ENCODE results near the gene TMEM121.

The TMEM121 gene

DNA sequence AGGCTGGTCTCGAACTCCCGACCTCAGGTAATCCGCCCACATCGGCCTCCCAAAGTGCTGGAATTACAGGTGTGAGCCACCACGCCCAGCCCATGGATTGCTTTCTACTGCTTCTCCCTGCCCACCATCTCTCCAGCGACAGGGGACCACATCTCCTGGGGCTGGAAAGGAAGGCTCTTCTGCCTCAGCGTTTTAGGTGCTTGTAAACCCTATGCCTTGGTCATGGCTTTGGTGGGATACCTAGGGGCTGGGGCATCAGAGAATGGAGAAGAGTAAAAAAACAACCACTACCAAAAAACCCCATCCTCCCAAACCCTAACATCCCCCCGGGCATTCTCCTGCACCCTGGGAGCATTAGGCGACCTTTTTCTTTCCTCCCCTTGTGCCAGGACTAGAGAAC lies 1.1 kb upstream of the TMEM121 start:
- intact Hi-C loops (cut with DNase I), result no loop called here
- peak in 2 of 10 donors; percentile 47 to 49 for DNase-seq

DNA sequence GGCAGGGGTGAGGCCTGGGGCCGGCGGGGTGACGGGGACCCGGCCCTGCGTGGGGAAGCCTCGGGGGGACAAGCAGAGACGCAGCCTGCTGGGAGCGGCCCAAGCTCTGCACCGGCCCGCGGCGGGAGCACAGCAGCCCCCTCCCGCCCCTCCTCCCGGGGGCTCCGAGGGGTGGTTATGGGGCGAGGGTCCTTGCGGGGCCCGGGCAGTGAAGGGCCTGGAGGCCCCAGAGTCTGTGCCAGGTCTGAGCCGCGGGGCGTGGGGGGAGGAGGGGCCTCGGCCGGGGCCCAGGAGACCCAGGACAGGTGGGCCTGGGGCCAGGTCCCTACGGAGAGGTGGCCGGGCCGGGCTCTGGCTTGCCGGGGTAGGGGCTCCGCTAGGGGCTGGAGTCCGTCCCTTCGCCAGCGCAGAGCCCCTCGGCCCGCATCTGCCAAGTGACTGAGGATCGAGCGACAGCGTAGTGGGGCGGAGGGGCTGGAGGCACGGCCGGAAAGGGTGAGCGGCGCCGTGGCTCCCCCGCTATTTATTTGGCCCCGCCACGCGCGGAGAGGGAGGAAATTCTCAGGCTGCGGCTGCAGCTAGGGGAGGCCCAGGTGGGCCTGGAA lies 495 bp downstream of the TMEM121 start:
- DNase-seq, result peak in 1 of 10 donors; percentile 82
- intact Hi-C loops (cut with DNase I), result no loop called here

DNA sequence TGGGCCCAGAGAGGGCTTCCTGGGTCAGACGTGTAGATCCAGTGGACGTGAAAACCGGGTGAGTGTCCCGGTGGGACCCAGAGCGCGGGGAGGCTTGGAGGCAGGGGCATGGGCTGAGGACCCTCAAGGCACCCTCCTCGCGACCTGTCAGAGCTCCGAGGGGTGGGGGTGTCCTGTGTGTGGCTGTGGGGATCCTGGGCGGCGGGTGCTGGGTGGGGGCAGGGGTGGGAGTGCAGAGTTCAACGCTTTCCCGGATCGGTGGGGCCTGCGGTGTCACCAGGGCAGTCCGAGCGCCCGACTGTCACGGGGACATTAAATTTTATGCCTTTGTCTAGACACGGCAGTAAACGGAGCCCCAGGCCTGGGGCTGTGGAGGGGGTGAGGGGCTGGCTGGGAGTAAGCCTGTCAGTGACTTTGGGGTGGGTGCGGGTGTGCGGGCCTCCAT lies 1.0 kb downstream of the TMEM121 start:
- no peak for DNase-seq
- intact Hi-C loops (cut with DNase I), result no loop called here

DNA sequence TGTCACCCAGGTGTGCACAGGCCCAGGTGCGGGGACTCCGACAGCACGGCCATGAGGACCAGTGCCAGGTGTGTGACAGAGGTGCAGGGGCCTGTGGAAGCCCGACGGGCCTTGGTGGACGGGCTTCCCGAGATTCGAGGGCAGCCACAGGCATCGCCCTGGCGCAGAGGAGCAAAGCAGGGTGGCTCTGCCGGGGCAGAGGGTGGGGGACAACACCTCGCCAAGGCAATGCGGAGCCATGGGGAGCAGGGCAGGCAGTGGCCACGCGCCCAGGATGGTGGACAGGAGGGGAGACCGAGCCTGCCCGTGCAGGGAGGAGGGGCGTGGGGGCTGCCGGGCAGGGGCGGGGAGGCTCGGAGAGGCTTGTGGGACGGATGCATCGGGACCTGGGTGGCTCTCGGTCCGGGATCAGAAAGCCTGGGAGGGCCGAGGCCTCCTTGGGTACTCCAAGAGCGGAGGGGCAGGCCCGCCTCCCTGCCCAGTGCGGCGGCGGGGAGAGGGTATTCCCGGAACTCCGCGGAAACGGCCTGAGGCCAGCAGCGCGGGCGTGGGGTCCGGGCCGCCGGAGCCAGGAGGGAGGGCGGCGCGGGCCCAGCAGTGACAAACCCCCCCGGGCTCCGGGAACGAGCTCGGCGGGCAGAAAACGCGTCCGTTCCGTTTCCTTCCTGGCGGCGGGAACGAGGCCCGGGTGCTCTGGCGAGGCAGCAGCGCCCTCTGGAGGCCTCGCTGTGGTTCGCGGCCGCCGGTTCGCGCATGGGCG lies 1.6 kb downstream of the TMEM121 start:
- intact Hi-C loops (cut with DNase I), result loop anchor here (1.0 kb wide), 3 partner anchors 38 to 158 kb away; no protein-coding TSS in a partner anchor
- DNase-seq, result peak; percentile 69 to 97 (median 82)

DNA sequence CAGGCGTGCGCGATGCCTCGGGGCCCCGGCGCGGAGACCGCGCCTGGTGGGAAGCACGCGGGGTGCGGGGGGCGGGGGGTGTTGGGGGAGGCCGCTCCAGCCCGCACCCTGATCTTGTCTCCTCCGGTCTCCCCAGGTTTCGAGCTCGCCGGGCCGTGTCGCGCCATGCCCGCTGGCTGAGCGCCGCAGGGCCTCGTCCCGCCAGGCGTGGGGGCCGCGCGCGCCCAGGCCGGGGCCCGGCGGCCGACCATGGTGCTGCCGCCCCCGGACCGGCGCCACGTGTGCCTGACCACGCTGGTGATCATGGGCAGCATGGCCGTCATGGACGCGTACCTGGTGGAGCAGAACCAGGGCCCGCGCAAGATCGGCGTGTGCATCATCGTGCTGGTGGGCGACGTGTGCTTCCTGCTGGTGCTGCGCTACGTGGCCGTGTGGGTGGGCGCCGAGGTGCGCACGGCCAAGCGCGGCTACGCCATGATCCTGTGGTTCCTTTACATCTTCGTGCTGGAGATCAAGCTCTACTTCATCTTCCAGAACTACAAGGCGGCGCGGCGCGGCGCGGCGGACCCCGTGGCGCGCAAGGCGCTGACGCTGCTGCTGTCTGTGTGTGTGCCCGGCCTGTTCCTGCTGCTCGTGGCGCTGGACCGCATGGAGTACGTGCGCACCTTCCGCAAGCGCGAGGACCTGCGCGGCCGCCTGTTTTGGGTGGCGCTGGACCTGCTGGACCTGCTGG lies 2.4 kb downstream of the TMEM121 start:
- intact Hi-C loops (cut with DNase I), result loop anchor here (1.0 kb wide), 3 partner anchors 38 to 158 kb away; no protein-coding TSS in a partner anchor
- DNase-seq, result peak in 2 of 10 donors; percentile 67 to 91

DNA sequence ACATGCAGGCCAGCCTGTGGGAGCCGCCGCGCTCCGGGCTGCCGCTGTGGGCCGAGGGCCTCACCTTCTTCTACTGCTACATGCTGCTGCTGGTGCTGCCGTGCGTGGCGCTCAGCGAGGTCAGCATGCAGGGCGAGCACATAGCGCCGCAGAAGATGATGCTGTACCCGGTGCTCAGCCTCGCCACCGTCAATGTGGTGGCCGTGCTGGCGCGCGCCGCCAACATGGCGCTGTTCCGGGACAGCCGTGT lies 2.9 kb downstream of the TMEM121 start:
- no peak for DNase-seq
- intact Hi-C loops (cut with DNase I), result no loop called here

DNA sequence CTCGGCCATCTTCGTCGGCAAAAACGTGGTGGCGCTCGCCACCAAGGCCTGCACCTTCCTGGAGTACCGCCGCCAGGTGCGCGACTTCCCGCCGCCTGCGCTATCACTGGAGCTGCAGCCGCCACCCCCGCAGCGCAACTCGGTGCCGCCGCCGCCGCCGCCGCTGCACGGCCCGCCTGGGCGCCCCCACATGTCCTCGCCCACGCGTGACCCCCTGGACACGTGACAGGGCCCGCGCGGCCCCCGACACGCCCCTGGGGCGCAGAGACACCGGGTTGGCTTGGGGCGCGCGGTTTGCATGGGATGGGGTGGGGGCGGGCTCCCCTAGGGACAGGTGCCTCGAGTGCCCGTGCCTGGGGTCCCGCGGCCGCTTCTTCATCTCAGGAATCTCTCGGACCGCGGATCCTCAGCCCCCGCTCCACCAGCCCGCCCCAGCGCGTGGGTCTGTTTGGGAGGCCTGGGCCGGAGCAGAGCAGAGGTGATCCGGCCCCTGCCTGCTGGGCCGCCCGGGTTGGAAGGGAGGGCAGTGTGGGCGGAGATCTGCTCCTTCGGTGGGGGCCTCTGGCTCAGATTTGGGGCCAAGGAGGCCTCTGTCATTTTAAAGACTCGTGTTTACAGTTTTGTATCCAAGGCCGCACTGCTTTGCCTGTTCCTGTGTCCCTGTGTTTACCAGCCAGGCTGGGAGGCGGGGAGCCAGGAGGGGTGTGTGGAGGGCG lies 3.3 kb downstream of the TMEM121 start:
- intact Hi-C loops (cut with DNase I), result no loop called here
- DNase-seq, result no peak

DNA sequence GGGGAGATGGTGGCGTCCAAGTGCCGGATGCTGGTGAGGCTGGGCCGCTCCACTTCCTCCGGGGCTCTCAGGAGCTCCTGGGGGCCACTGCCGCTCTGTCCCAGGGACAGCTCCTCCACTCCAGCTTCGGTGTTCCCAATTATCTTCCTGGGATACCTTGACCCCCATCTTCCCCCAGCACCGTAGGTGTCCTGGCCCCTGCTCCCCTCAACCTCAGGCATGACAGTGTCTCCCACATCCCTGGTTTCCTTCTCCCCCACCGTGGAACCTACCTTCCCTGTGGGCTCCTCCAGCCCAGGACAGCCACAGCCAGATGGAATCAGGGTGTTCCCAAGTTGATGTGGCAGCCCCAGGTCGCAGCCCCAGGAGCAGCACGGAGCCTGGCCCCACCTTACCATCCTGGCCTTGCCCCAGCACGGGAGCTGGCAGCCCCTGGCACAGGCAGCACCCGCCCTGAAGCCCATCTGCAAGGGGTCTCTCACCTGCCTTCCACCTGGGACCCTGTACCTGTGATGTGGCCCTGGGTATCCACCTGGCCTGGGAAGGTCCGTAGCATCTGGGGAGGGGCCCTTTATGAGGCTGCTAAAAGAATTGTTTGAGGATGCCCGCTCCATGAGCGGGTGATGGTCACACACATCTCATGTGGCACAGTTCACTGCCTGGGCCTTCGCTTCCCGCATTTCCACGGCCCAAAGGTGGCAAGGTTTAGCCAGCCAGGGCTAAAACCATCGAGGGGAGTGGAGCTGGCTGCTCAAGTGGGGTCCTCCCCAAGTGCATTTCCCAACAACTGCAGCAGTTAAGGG lies 4.1 kb downstream of the TMEM121 start:
- no peak for DNase-seq

DNA sequence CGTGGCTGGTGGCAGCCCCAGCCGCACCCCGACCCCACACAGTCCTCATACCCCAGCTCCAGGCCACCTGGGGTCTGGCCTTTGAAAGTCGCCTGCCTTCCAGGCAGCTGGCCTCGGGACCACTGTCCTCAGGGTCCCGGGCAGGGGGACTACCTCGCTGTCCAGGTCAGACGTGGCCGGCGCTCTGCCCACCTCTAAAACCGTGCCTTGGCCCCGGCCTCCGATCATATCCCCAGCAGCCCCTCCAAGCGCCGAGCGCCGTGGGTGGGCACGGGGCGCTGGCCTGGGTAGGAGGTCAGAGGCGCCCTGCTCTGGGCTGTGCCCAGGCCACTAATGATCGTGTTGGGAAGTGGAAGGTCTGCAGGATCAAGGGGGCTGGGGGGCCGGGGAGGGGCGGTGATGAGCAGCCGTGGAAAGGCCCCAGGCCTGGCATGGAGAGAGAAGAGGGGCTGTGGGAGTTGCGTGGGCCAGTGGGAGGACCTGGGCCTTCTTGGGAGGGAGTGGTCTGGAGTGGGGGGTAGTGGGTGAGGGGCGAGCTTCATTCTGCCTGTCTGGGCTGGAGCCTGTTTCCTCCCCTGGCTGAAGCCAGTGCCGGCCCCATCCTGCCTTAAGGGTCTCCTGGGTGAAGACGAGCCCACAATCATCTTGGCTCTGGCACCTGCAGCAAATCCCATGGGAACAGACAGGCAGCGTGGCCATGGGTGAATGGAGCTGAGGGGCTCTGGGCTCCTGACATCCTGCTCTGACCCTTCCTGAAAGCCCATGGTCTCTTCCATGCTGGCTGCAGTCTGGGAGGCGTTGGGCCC lies 4.9 kb downstream of the TMEM121 start:
- intact Hi-C loops (cut with DNase I), result no loop called here
- DNase-seq, result peak in 1 of 10 donors; percentile 69

More for the DNA sequence above, 4.1 kb downstream of the TMEM121 start:
- intact Hi-C loops (cut with DNase I), result no loop called here

DNA sequence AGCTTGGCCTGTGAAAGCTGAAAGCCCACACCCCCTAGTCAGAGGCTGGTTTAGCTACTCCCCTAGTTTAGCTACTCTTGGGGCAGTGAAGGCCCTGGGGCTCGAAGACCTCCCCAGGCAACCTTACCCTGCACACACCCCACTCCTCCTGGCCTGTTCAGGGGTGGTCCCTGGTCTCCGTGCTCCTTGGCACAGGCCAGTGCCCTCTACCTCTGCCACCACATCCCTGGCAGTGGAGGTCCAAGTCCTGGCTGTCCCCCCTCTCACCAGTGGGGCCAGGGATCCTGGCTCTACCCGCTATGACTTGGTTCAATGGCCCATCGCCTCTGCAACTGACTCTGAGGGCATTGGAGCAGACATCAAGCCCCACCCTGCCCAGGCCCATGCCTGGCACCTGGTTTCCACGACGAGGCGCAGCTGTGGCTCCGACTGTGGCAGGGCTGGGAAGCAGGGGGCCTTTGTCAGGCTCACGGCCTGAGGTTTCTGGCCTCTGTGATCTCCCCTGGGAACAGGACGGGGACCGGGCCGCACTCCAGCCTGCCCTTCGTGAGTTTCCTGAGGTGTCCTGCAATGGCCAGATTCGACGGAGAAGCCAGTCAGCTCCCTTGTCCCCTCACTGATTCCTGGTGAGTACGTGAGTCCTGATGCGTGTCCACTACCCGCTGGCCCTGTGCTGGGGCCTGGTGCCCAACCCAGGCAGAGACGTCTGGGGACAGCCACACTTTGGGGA lies 5.7 kb downstream of the TMEM121 start:
- intact Hi-C loops (cut with DNase I), result no loop called here
- peak in 1 of 10 donors; percentile 79 for DNase-seq

DNA sequence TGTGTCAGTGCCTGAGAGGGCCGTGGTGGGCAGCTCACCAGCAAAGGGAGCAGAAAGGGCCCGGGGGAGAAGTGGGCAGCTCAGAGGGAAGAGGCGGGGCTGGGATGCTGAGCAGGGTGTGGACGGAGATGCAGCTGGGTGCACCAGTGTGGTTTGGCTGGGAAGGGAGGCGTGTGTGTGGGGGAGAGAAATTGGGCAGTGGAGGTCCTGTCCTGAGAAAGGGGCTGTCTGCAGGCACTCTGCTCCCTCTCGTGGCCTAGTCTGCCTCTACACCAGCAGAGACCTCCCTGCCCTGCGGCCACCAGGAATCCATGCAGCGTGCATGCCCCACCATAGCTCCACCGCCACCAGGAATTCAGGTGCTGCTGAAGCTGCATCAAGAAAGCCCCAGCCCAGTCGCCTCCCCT lies 6.4 kb downstream of the TMEM121 start:
- peak in 1 of 10 donors; percentile 82 for DNase-seq
- intact Hi-C loops (cut with DNase I), result no loop called here

DNA sequence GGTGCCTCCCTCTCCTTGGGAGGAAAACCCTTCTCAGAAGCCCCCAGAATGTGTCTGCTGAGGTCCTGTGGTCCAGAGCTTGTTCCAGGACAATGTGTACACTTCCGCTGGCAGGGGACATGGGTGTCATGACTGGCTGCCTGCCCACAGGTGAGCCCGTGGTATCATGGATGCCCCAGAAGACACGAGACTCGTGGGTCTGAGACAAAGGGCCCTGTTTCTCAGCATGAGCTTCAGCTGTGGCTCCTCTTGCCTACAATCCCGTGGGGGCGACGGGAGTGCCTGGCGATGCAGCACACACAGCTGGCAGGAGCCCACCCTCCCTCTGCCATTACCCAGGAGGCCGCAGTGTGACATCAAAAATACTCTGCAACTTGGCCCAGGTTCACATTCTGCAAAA lies 7.0 kb downstream of the TMEM121 start:
- peak in 1 of 10 donors; percentile 55 for DNase-seq
- intact Hi-C loops (cut with DNase I), result no loop called here

DNA sequence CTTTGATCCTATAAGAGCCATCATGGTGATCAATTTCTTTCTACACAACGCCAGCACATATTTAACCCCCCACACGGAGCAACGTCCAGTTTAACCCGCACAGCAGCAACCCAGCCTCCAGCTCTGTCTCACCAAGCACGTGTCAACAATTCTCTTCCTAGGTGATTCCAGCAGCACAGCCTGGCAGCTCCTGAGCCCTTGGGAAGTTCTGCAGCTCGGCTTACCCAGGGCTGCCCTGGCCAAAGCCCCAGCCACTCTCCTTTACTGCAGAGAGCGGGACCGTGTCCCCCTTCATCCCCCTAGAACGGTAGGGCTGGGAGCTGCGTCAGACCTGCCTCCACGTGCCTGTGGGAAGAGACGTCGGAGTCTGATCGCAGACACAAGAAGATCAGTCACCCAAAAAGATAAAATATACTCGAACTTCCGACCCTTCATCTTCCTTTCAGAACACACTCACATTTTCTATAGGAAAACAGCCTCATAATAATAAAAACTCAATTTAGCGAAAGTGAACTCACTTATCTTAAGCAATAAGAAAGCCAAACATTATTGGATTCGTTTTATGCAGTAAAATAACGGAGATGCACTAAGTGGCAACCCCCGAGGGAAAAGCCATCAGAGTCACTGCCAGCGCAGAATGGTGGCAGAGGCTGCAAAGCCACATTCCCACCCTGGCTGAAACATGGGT lies 7.6 kb downstream of the TMEM121 start:
- peak in 1 of 10 donors; percentile 73 for DNase-seq
- intact Hi-C loops (cut with DNase I), result no loop called here

DNA sequence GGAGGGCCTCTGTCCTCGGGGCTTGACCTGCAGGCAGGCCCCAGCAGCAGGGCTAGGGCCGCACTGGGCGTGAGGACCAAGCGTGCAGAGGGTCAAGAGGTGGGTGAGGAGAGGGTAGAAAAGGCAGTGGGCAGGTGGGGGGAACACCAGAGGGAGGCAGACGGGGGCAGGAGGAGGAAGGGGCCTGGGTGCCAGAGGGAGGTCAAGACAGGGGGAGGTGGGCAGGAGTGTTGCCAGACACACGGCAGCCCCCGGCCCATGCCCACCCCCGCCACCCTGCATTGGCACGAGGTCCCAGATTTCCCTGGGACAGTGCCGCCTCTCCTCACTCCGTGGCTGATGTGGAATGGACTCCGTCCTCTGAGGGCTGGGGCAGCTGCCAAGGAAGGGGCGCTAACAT lies 8.2 kb downstream of the TMEM121 start:
- no peak for DNase-seq
- intact Hi-C loops (cut with DNase I), result no loop called here

DNA sequence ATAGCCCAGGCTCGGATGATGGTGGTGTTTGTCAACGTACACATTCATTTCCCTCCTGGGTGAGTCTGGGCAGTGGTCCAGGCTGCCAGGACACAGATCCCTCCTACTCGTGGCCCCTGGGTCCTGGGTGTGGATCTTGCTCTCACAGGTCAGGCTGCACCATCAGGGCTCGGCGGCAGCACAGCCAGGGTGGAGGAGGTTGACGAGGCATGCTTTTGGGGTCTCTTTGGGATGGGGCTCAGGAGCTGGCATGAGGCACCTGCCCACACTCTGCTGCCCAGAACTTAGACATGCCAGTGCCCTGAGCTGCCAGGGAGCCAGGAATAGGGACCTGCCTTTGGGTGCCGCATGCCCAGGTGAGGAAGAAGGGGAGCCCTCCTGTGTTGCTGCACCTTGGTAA lies 9.7 kb downstream of the TMEM121 start:
- intact Hi-C loops (cut with DNase I), result no loop called here
- peak in 1 of 10 donors; percentile 72 for DNase-seq

DNA sequence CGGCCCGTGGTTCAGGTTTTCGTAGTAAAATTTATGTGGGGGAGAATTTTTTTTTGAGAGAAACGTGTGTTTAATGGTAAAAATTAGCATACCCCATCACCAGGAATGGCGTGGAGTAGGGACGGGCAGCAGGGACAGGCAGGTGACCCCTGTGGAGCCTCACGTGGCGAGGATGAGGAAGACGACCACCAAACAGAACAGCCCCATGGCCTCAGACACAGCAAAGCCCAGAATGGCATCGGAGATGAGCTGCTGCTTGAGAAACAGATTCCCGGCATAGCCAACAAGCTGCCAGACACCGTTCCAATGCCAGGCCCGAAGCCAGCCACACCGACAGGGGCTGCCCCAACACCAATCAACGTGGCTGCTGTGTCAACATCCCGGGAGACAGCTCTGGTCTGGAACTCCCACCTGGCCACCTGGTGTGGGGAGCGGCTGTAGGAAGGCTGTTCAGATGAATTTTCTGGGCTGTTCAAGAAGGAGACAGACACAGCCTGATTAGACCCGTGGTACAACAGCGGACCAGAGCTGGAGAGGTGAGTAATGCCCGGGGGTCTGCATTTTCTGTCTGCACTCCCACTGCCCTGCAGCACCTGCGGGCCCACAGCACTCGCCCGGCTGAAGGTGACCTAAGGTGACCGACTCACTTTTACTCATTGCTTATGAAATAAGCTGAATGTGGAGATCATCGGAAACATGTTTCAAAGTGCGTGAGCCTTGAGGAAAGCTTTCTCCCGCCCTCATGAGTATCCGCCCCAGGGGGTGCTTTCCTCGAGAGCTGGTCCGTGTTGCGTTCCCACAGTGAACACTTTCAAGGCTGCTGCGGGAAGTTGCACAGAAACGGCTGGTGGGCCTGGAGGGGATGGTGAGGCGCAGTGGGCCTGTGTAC lies 10.6 kb downstream of the TMEM121 start:
- DNase-seq, result peak in 1 of 10 donors; percentile 77
- intact Hi-C loops (cut with DNase I), result no loop called here

Measured in posterior cingulate gyrus (tissue), 11 donors.